Transverse colon (tissue), 4 donors: ENCODE measurements around the gene PRAC1. TPM values are rescaled to one million over a fixed set of nuclear protein-coding genes. Genes with fewer than 3 reads are reported as not detected.

Experiments used
- DNase-seq: peaks from one replicate; pipeline ENCODE4 v3.0.0-alpha.2; 2019
- H3K27ac ChIP-seq, 4 donors: fragments of 200-600 bp; sonication (generic); 2 replicates each; pipeline ENCODE4 v1.5.1; 2016 to 2018; ENCODE audit warnings: inconsistent platforms in 4 of 4
- H3K27me3 ChIP-seq: fragments of 200-600 bp; sonication (generic); 2 replicates; pipeline ENCODE4 v1.5.1; 2017; ENCODE audit warnings: inconsistent platforms
- H3K36me3 ChIP-seq, 4 donors: fragments of 200-600 bp; sonication (generic); 2 replicates each; pipeline ENCODE4 v1.5.1; 2017 to 2019; ENCODE audit warnings: inconsistent platforms in 4 of 4
- H3K4me1 ChIP-seq, 4 donors: fragments of 200-600 bp; sonication (generic); 2 replicates each; pipeline ENCODE4 v1.5.1; 2017 to 2020; ENCODE audit warnings: inconsistent platforms in 4 of 4
- H3K4me3 ChIP-seq, 4 donors: fragments of 200-600 bp; sonication (generic); 1 replicate in 1 of 4; 2 replicates in 3 of 4; pipeline versions ENCODE4 v1.5.1 to v1.6.1; 2017 to 2019; ENCODE audit warnings: inconsistent platforms in 4 of 4
- H3K9me3 ChIP-seq, 2 donors: fragments of 200-600 bp; sonication (generic); 2 replicates each; pipeline ENCODE4 v1.5.1; 2017 to 2019; ENCODE audit warnings: inconsistent platforms in 2 of 2
- EP300 ChIP-seq: sonication (generic); formaldehyde crosslinking; IDR thresholded peaks from one replicate; pipeline ENCODE4 v1.6.1; 2017; ENCODE audit warnings: antibody characterized with exemption, low read depth
- POLR2A ChIP-seq: fragments of 450-650 bp; IDR thresholded peaks from one replicate; pipeline ENCODE4 v1.6.1; 2016; ENCODE audit warnings: antibody characterized with exemption, mild to moderate bottlenecking, moderate library complexity
- POLR2AphosphoS5 ChIP-seq, 3 donors: sonication (generic); formaldehyde crosslinking; IDR thresholded peaks; one replicate each; pipeline ENCODE4 v1.6.1; 2016; ENCODE audit warnings: antibody characterized with exemption in 3 of 3
- WGBS, 2 donors: methylation state at CpG; one replicate each; pipeline ENCODE4 v1.1.5; 2018; ENCODE audit warnings: low coverage in 1 of 2; 5-methylcytosine and 5-hydroxymethylcytosine counted together
- in situ Hi-C, 4 donors: fragments of 200-750 bp; cut with MboI; loops; one replicate each; pipeline versions ENCODE4 v1.15.0 to v1.15.1; 2017; ENCODE audit warnings: low sequenced_read_pairs in 3 of 4, low pct_ligation_motif_present in 1 of 4, low pct_unique_long_range_greater_than_20kb in 1 of 4
- intact Hi-C: fragments of 100-400 bp; cut with DNase I; formaldehyde crosslinking; loops from one replicate; pipeline ENCODE4 v1.15.1; 2023; ENCODE audit warnings: low total_unique reads
- small RNA-seq, 4 donors: library from RNA; depleted of rRNA; stranded (forward); fragments of <200 nt; gene quantifications; one replicate each; pipeline ENCODE3, GENCODE V24; 2016
- total RNA-seq, 4 donors: library from RNA; depleted of rRNA; stranded (reverse); fragments of >200 nt; gene quantifications; one replicate each; pipeline ENCODE4 v1.1.0, GENCODE V29; 2016
- TF ChIP-seq, protein P1 (sequence below), 5 experiments: fragments of 200-600 bp in 3 of 5; fragments of 450-650 bp in 2 of 5; sonication (generic) in 3 of 5; IDR thresholded peaks; 1 replicate in 2 of 5; 2 replicates in 3 of 5; pipeline ENCODE4 v1.5.1; 2016 to 2017; ENCODE audit warnings: antibody characterized with exemption in 5 of 5, inconsistent platforms in 3 of 5, mild to moderate bottlenecking in 2 of 5, moderate library complexity in 1 of 5

PRAC1 gene
- total RNA-seq, 4 donors from 2014 or later = 4.4 TPM; not detected in 3

DNA sequence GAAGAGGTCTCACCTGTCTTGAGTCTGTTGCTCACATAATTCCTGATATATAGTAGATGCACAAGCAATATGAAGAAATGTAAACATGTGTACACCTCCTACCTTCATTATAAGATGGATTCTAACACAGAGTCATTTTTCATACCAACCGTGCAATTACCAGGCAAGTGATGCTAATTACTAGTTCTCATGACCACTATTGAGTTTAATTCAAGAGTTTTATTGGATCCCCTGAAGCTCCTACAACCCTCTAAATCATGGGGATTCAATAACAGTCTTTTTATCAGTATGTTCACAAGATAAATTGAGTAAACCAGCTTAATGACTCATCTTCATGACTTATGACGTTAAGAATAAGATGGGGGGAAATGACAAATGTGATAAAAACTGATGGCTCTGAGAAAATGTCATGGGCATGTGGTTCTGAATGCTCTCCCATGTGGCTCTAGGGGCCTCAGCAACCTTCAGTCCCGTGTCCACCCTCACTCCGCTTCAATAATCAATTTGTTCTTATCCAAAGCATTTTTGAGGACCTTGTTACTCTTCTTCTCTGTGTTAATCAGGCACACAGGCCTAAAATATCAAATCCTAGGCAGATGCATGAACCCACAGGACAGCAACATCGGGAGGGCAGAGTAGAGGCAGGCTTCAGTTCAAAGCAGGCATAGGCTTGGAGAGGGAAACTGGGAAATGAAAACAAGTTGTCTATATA is 42.8 kb downstream of the PRAC1 start:
- Histone ChIP-seq H3K4me3 (no peak overlapping the region), H3K4me1 (peaks cover 0 to 6% (median 3%) of the 10 kb centered on the region in 4 donors), H3K27ac (no peak overlapping the region), H3K36me3 (no peaks in the 10 kb centered on the region), H3K27me3 (peaks cover 12% of the 10 kb centered on the region), H3K9me3 (no peaks in the 10 kb centered on the region)
- TF ChIP-seq POLR2AphosphoS5 (IDR thresholded peaks at IDR 0.05) (no peak), POLR2A (no peak), EP300 (no peak)
- TF ChIP-seq, protein P1, sequence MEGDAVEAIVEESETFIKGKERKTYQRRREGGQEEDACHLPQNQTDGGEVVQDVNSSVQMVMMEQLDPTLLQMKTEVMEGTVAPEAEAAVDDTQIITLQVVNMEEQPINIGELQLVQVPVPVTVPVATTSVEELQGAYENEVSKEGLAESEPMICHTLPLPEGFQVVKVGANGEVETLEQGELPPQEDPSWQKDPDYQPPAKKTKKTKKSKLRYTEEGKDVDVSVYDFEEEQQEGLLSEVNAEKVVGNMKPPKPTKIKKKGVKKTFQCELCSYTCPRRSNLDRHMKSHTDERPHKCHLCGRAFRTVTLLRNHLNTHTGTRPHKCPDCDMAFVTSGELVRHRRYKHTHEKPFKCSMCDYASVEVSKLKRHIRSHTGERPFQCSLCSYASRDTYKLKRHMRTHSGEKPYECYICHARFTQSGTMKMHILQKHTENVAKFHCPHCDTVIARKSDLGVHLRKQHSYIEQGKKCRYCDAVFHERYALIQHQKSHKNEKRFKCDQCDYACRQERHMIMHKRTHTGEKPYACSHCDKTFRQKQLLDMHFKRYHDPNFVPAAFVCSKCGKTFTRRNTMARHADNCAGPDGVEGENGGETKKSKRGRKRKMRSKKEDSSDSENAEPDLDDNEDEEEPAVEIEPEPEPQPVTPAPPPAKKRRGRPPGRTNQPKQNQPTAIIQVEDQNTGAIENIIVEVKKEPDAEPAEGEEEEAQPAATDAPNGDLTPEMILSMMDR (IDR thresholded peaks at IDR 0.05) = no peak
- WGBS, 2 donors = 83 to 84% methylated on average over 4 to 5 of the region's 5 CpGs
- intact Hi-C loops = loop anchor here (5.0 kb wide), 1 partner anchor 108 kb away; no protein-coding TSS in a partner anchor
- in situ Hi-C loops = loop anchor here (5.0 to 25.0 kb wide), 5 partner anchors 105 to 358 kb away; no protein-coding TSS in a partner anchor
- no peak for DNase-seq

DNA sequence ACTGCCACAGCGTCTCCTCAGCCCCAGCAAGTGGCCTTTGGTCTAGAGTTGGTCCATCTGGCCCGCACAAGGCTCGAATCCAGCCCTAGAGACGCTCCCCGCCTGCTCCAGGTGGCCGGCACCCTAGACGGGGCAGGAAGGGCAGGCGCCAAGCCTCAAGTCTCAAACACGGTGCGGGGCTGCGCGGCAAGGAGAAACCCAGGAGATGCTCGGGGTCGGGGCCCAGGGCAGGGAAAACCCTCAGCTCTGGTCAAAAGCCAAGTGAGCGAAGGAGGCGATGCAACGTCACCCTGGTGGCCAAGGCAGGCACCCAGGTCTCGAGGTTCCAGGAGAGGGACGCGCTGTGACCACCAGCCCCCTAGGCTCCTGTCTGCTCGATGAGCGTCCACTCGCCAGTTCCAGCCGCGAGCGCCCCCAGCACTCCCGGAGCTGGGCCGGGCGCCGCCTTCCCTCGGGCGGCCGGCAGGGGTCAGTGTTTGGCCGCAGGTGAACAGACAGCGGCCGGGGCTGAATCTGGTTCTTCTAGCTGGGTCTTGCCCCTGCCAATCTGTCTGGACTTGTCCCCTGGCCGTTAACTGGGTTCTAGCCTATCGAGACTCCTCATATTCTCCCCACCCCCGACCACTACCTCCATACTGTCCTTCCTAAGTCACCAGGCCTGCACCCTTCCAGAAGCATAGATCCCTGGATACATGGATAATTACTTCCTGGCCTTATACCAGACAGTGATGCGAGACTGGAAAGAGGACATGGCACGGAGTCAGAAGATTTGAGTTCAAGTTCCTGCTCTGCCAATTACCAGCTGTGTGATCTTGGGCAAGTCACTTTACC is 44.0 kb downstream of the PRAC1 start:
- H3K27me3 ChIP-seq = peaks cover 12% of the 10 kb centered on the region
- no peak overlapping the region for H3K4me3 ChIP-seq
- whole genome bisulfite sequencing, 2 donors = 27 to 49% methylated on average over 3 to 37 of the region's 41 CpGs
- H3K36me3 ChIP-seq = no peaks in the 10 kb centered on the region
- peaks cover 0 to 6% (median 3%) of the 10 kb centered on the region in 4 donors for H3K4me1 ChIP-seq
- H3K9me3 ChIP-seq = no peaks in the 10 kb centered on the region
- in situ Hi-C loops = loop anchor here (5.0 to 25.0 kb wide), 4 partner anchors 109 to 359 kb away; no protein-coding TSS in a partner anchor
- intact Hi-C loops = loop anchor here (5.0 kb wide), 1 partner anchor 109 kb away; no protein-coding TSS in a partner anchor
- TF ChIP-seq POLR2A = no peak
- TF ChIP-seq, protein P1 (IDR thresholded peaks at IDR 0.05) = peak; percentile 86 to 95 (median 92)
- DNase-seq = peak; percentile 68
- no peak overlapping the region for H3K27ac ChIP-seq

DNA sequence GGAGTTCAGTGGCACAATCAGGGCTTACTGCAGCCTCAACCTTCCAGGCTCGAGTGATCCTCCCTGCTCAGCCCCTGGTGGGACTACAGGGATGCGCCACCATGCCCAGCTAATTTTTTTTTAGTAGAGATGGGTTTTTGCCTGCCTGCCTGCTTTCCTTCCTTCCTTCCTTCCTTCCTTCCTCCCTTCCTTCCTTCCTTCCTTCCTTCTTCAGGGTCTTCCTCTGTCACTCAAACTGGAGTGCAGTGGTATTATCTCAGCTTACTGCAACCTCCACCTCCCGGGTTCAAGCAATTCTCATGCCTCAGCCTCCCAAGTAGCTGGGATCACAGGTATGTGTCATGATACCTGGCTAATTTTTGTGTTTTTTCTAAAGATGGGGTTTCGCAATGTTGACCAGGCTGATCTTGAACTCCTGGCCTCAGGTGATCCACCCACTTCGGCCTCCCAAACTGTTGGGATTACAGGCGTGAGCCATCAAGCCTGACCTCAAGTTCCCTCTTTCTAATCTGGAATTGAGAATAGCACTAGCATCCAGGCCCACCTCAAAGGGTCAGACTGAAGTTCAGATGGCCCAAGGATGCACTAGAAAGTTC is 45.3 kb downstream of the PRAC1 start:
- Histone ChIP-seq H3K27me3 (peaks cover 12% of the 10 kb centered on the region), H3K36me3 (no peaks in the 10 kb centered on the region), H3K4me3 (no peak overlapping the region), H3K27ac (no peak overlapping the region), H3K4me1 (peaks cover 0 to 9% (median 4%) of the 10 kb centered on the region in 4 donors), H3K9me3 (no peaks in the 10 kb centered on the region)
- in situ Hi-C loops (loop anchor here (5.0 to 25.0 kb wide), 4 partner anchors 110 to 360 kb away; no protein-coding TSS in a partner anchor), intact Hi-C loops (loop anchor here (5.0 kb wide), 1 partner anchor 110 kb away; no protein-coding TSS in a partner anchor)
- TF ChIP-seq POLR2AphosphoS5 (IDR thresholded peaks at IDR 0.05) (no peak), POLR2A (no peak), EP300 (no peak)
- 84 to 87% methylated on average over 4 to 6 of the region's 6 CpGs for WGBS, 2 donors
- no peak for DNase-seq

DNA sequence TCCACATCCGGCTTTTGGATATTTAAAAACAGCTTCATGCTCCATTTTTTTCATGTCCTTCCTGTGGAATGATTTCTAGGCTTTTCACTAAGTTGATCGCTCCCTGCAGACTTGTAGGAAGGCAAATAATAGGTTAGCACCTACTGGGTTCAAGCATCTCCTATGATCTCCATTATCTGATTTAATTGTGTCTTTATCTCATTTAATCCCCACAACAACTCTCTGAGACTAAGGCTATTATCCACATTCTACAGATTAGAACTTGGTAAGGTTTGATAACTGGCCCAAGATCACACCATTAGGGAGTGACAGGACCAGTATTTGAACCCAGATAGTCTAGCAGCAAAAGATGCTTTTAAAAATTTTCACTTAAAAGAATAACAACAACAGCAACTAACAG is 50.0 kb downstream of the PRAC1 start:
- Histone ChIP-seq H3K9me3 (no peaks in the 10 kb centered on the region), H3K27ac (peak overlapping the region in 1 of 4 donors; percentile 43), H3K36me3 (no peaks in the 10 kb centered on the region), H3K4me1 (peaks cover 2 to 11% (median 8%) of the 10 kb centered on the region in 4 donors), H3K4me3 (no peak overlapping the region), H3K27me3 (peaks cover 7% of the 10 kb centered on the region)
- intact Hi-C loops = no loop called here
- no peak for DNase-seq
- in situ Hi-C loops = loop anchor here in 3 of 4 donors (10.0 to 25.0 kb wide), 2 partner anchors 115 to 212 kb away; no protein-coding TSS in a partner anchor
- TF ChIP-seq EP300 = no peak
- TF ChIP-seq POLR2AphosphoS5 (IDR thresholded peaks at IDR 0.05) = no peak
- TF ChIP-seq, protein P1 (IDR thresholded peaks at IDR 0.05) = no peak
- TF ChIP-seq POLR2A = no peak
- 64 to 75% methylated on average over 1 to 2 of the region's 2 CpGs for WGBS, 2 donors

Small RNA genes within 50 kb of the gene (small RNA-seq; reads per million reads assigned to genes)
- 0 reads per million in 4 donors for gene AC091179.2
- 0 reads per million in 4 donors for gene COX6B1P2
- gene MIR3185 = 0 reads per million in 4 donors
- 0 reads per million in 4 donors for gene RF02132
- 0 reads per million in 4 donors for gene RF02133
- 0 to 1.7 (median 0.23) reads per million in 4 donors for gene RN7SL125P

Other genes starting within 250 kb of the PRAC1 start
- gene HOXB1, start 191.5 kb downstream of the PRAC1 start, total RNA-seq = not detected
- gene HOXB2, start 177.4 kb downstream of the PRAC1 start, total RNA-seq = 10 to 100 TPM in 3 of 4 donors, not detected in 1; 13.5 to 93.9 (median 13.8) TPM
- gene HOXB4, start 144.2 kb downstream of the PRAC1 start, total RNA-seq = 1 to 10 TPM in 3 of 4 donors, not detected in 1; 1.9 to 4.8 (median 2.0) TPM
- 10 to 100 TPM; 25.7 to 57.1 (median 34.9) TPM for gene HOXB3, start 132.3 kb downstream of the PRAC1 start, total RNA-seq
- 10 to 100 TPM; 10.5 to 35.4 (median 18.7) TPM for gene HOXB5, start 128.7 kb downstream of the PRAC1 start, total RNA-seq
- gene HOXB6, start 117.5 kb downstream of the PRAC1 start, total RNA-seq = 10 to 100 TPM; 42.7 to 78.4 (median 62.5) TPM
- 10 to 100 TPM in 3 of 4 donors, not detected in 1; 11.2 to 20.9 (median 16.7) TPM for gene HOXB7, start 111.5 kb downstream of the PRAC1 start, total RNA-seq
- 10 to 100 TPM in 2 of 4 donors, 1 to 10 TPM in 2; 1.8 to 21.3 (median 8.9) TPM for gene HOXB8, start 107.2 kb downstream of the PRAC1 start, total RNA-seq
- gene HOXB9, start 96.2 kb downstream of the PRAC1 start, total RNA-seq = 10 to 100 TPM; 19.8 to 54.3 (median 29.4) TPM
- 1 to 10 TPM in 1 of 4 donors, not detected in 3; 4.1 TPM for gene PRAC2, start 667 bp upstream of the PRAC1 start, total RNA-seq
- gene HOXB13, start 6.2 kb upstream of the PRAC1 start, total RNA-seq = 1 to 10 TPM; 1.2 to 5.7 (median 3.5) TPM
- gene TTLL6, start 94.7 kb upstream of the PRAC1 start, total RNA-seq = 10 to 100 TPM in 1 of 4 donors, 1 to 10 TPM in 3; 4.9 to 24.9 (median 7.3) TPM
- 100 to 1,000 TPM; 141 to 292 (median 207) TPM for gene CALCOCO2, start 108.5 kb upstream of the PRAC1 start, total RNA-seq
- gene ATP5MC1, start 170.3 kb upstream of the PRAC1 start, total RNA-seq = 100 to 1,000 TPM in 3 of 4 donors, 10 to 100 TPM in 1; 94.7 to 214 (median 153) TPM
- 10 to 100 TPM; 33.2 to 70.8 (median 47.6) TPM for gene UBE2Z, start 185.9 kb upstream of the PRAC1 start, total RNA-seq
- 10 to 100 TPM; 44.1 to 67.7 (median 62.0) TPM for gene SNF8, start 222.3 kb upstream of the PRAC1 start, total RNA-seq
- gene GIP, start 246.1 kb upstream of the PRAC1 start, total RNA-seq = not detected